GM12891 (cell line): ENCODE data around the gene ZNF678.

ENCODE experiments used
- POLR2A ChIP-seq: IDR thresholded peaks from 2 replicates; pipeline ENCODE4 v1.6.1; 2011; ENCODE audit warnings: low read depth, low read length, control low read depth
- POLR2AphosphoS5 ChIP-seq: IDR thresholded peaks from 2 replicates; pipeline ENCODE4 v1.6.1; 2011; ENCODE audit warnings: low read depth, low read length, control low read depth
- POU2F2 ChIP-seq: IDR thresholded peaks from 2 replicates; pipeline ENCODE4 v1.6.1; 2011; ENCODE audit warnings: low read depth, mild to moderate bottlenecking, control low read depth, low read length, moderate library complexity
- TAF1 ChIP-seq: IDR thresholded peaks from 2 replicates; pipeline ENCODE4 v1.6.1; 2011; ENCODE audit warnings: low read depth, low read length, control low read depth

DNA sequence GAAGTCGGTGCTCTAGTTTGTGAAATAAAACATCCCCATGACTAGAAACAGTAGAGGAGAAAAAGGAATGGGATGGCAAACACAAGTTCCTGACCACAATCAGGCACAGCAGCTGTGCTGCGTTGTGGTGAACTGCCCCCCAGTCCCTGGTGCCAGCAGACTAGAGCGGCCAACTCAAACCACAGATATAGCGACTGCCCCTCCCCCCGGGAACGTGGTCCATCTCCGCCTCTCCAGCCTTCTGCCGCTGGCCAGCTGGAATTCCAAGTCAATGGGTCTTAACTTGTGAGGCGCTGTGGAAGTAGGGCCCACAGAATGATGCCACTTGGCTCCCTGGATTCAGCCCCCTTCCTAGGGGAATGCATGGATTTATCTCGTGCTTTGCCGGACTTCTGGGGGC is 41.6 kb upstream of the ZNF678 start:
- TF ChIP-seq POLR2A (no peak), POLR2AphosphoS5 (no peak), TAF1 (no peak), POU2F2 (no peak)
